Naive thymus-derived CD4-positive, alpha-beta T cell (primary cell): Measurements from ENCODE around the gene UBAP2L. TPM values are rescaled to one million over a fixed set of nuclear protein-coding genes. Genes with fewer than 3 reads are reported as not detected.

Source experiments
- ATAC-seq: fragments of 150-1000 bp; cut with Tn5 transposase; 2 replicates; pipeline ENCODE4 v1.10.0; 2021; ENCODE audit warnings: mild to moderate bottlenecking, moderate library complexity
- CTCF ChIA-PET: fragments of 350-600 bp; sonication (Branson Sonifier 250); formaldehyde crosslinking; loops from one replicate; lab custom pipeline; 2021; ENCODE audit warnings: antibody characterized with exemption; lab: Charles Lee
- POLR2A ChIA-PET: fragments of 350-600 bp; sonication (Branson Sonifier 250); formaldehyde crosslinking; loops from one replicate; lab custom pipeline; 2021; ENCODE audit warnings: antibody characterized with exemption, inconsistent platforms; lab: Charles Lee
- DNase-seq, 9 donors: peaks; one replicate each; pipeline versions ENCODE4 v3.0.0 to v3.0.0-alpha.2; 2020 to 2022; ENCODE audit warnings: mixed read lengths in 1 of 9
- H3K27ac ChIP-seq: one replicate; pipeline ENCODE4 v1.7.0; 2013; ENCODE audit warnings: mild to moderate bottlenecking, low read depth, low read length, moderate library complexity
- H3K27me3 ChIP-seq, 2 donors: one replicate each; pipeline ENCODE4 v1.7.0; 2013; ENCODE audit warnings: low read length in 2 of 2, mild to moderate bottlenecking in 2 of 2, moderate library complexity in 2 of 2; ENCODE audit not compliant: control insufficient read depth in 2 of 2, insufficient read depth in 2 of 2
- H3K36me3 ChIP-seq, 3 experiments: 1 replicate in 2 of 3; 2 replicates in 1 of 3; pipeline ENCODE4 v1.7.0; 2013; ENCODE audit warnings: low read length in 3 of 3, mild to moderate bottlenecking in 3 of 3, moderate library complexity in 1 of 3; ENCODE audit not compliant: insufficient read depth in 3 of 3, control insufficient read depth in 2 of 3
- H3K4me1 ChIP-seq, 2 donors: one replicate each; pipeline ENCODE4 v1.7.0; 2013; ENCODE audit warnings: low read length in 2 of 2, mild to moderate bottlenecking in 2 of 2, moderate library complexity in 1 of 2; ENCODE audit not compliant: control insufficient read depth in 2 of 2, insufficient read depth in 2 of 2
- H3K4me3 ChIP-seq: 2 replicates; pipeline ENCODE4 v1.7.0; 2013; ENCODE audit warnings: mild to moderate bottlenecking, low read length
- H3K9me3 ChIP-seq, 3 experiments: 1 replicate in 2 of 3; 2 replicates in 1 of 3; pipeline ENCODE4 v1.7.0; 2013; ENCODE audit warnings: low read length in 3 of 3; ENCODE audit not compliant: control insufficient read depth in 2 of 3
- H3K27ac Mint-ChIP-seq, 9 donors: one replicate each; pipeline ENCODE4 v1.8.0; 2020 to 2022; ENCODE audit warnings: mixed read lengths in 9 of 9, mild to moderate bottlenecking in 8 of 9, moderate library complexity in 5 of 9, inconsistent platforms in 2 of 9
- H3K27me3 Mint-ChIP-seq, 5 donors: one replicate each; pipeline ENCODE4 v1.8.0; 2021 to 2022; ENCODE audit warnings: mixed read lengths in 5 of 5, mild to moderate bottlenecking in 1 of 5
- H3K36me3 Mint-ChIP-seq, 5 donors: one replicate each; pipeline ENCODE4 v1.8.0; 2020 to 2022; ENCODE audit warnings: mixed read lengths in 5 of 5, mild to moderate bottlenecking in 3 of 5, inconsistent platforms in 1 of 5
- H3K4me1 Mint-ChIP-seq, 7 donors: one replicate each; pipeline ENCODE4 v1.8.0; 2020 to 2022; ENCODE audit warnings: mixed read lengths in 7 of 7, mild to moderate bottlenecking in 3 of 7, inconsistent platforms in 1 of 7
- H3K4me3 Mint-ChIP-seq, 10 donors: one replicate each; pipeline ENCODE4 v1.8.0; 2020 to 2022; ENCODE audit warnings: mild to moderate bottlenecking in 10 of 10, mixed read lengths in 10 of 10, moderate library complexity in 6 of 10, inconsistent platforms in 2 of 10
- H3K9me3 Mint-ChIP-seq, 11 donors: one replicate each; pipeline ENCODE4 v1.8.0; 2020 to 2022; ENCODE audit warnings: mixed read lengths in 11 of 11, mild to moderate bottlenecking in 4 of 11, inconsistent platforms in 1 of 11, moderate library complexity in 1 of 11
- intact Hi-C, 2 donors: fragments of 100-400 bp; cut with micrococcal nuclease; formaldehyde crosslinking; loops; one replicate each; pipeline ENCODE4 v1.15.1; 2023
- polyA plus RNA-seq, 2 donors: library from polyadenylated mRNA; unstranded; fragments of 300-500 nt; fragmentation: Illumina TruSeq; gene quantifications; one replicate each; pipeline ENCODE4 v1.2.3, GENCODE V29; 2021
- total RNA-seq, 6 experiments: library from RNA in 5 of 6; stranded (reverse) in 5 of 6; gene quantifications; 1 replicate in 5 of 6; 2 replicates in 1 of 6; pipeline ENCODE4 v1.2.3 and lab custom pipeline; 2021 to 2026

The UBAP2L gene
- total and polyA plus RNA-seq, 7 experiments from 2014 or later: 49.4 to 235 (median 186) TPM

DNA sequence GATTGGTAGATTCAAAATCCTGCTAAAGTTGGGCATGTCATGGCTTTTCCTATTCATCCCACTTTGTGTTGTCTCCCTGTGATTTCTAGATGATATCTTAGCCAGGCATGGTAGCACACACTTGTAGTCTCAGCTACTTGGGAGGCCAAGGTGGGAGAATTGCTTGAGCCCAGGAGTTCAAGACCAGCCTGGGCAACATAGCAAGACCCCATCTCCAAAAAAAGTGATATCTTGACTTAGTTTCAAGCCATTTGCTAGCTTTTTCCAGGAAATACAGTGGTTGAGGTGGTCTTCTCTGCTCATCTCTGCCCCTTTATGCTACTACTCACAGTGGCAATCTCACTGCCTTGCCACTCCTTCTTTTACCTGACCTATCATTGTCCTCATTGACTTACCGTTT is 39.4 kb downstream of the UBAP2L start:
- peaks cover 30 to 72% (median 44%) of the 10 kb centered on the region in 5 donors for H3K36me3 Mint-ChIP-seq
- ChIA-PET CTCF (no interaction called here), POLR2A (interaction anchor here (0.9 kb wide), 1 partner anchor 13 kb away, joined by 4 read pairs; no protein-coding TSS in a partner anchor)
- no peak overlapping the region for H3K4me3 Mint-ChIP-seq
- H3K36me3 ChIP-seq: peaks cover 39 to 93% (median 67%) of the 10 kb centered on the region in 3 experiments
- DNase-seq: no peak
- intact Hi-C loops: no loop called here
- H3K4me1 Mint-ChIP-seq: peaks cover 13 to 35% (median 27%) of the 10 kb centered on the region in 7 donors
- H3K9me3 ChIP-seq: no peaks in the 10 kb centered on the region
- no peak overlapping the region for H3K4me3 ChIP-seq
- H3K27ac ChIP-seq: no peak overlapping the region
- H3K4me1 ChIP-seq: peaks cover 0 to 14% of the 10 kb centered on the region in 2 donors
- H3K27me3 Mint-ChIP-seq: no peaks in the 10 kb centered on the region
- peak overlapping the region in 4 of 9 donors; percentile 6 to 96 (median 40) for H3K27ac Mint-ChIP-seq
- H3K9me3 Mint-ChIP-seq: peaks cover 0 to 3% (median 0%) of the 10 kb centered on the region in 11 donors
- ATAC-seq: no peak
- H3K27me3 ChIP-seq: no peaks in the 10 kb centered on the region

- peaks cover 19 to 41% (median 29%) of the 10 kb centered on the region in 5 donors for H3K36me3 Mint-ChIP-seq
Observed at GRCh38 chr1:154263465-154264332, 42.9 kb downstream of the UBAP2L start.

DNA sequence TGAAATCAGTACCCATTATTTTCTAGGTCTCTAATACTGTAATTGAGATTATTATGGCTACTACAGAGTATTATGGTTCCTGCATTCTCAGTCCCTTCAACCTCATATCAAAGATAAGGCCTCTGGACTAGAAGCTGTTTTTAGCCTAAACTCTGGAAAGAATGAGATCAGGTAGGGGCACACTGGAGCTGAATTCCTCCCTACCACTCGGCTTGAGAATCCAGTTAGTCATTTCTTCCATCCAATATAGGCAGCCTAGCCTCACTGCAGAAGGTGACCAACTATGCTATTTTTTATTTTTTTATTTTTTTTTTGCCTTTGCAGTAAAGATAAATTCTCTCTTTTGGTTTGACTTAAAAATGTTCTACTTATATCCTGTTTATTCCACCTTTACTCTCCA is 43.7 kb downstream of the UBAP2L start:
- no peak for ATAC-seq
- H3K4me3 ChIP-seq: no peak overlapping the region
- peak overlapping the region; percentile 86 for H3K27ac ChIP-seq
- Mint-ChIP-seq H3K4me1 (peaks cover 22 to 52% (median 48%) of the 10 kb centered on the region in 7 donors), H3K4me3 (peak overlapping the region in 4 of 10 donors; percentile 3 to 83 (median 64)), H3K36me3 (peaks cover 17 to 46% (median 33%) of the 10 kb centered on the region in 5 donors), H3K27me3 (no peaks in the 10 kb centered on the region), H3K9me3 (peaks cover 0 to 1% (median 0%) of the 10 kb centered on the region in 11 donors), H3K27ac (peak overlapping the region; percentile 70 to 98 (median 89))
- H3K9me3 ChIP-seq: no peaks in the 10 kb centered on the region
- POLR2A ChIA-PET: interaction anchor here (0.7 to 3.3 kb wide), 6 partner anchors 7 to 273 kb away, joined by 3 to 12 read pairs (median 6); partner anchors contain the start of gene UBAP2L
- peaks cover 0 to 30% of the 10 kb centered on the region in 2 donors for H3K4me1 ChIP-seq
- peaks cover 15 to 62% (median 28%) of the 10 kb centered on the region in 3 experiments for H3K36me3 ChIP-seq
- no peaks in the 10 kb centered on the region for H3K27me3 ChIP-seq
- intact Hi-C loops: loop anchor here (2.0 kb wide), 1 partner anchor 44 kb away; the partner anchor contains the start of gene UBAP2L (in 2 of the 2)
- DNase-seq: no peak
- CTCF ChIA-PET: interaction anchor here (0.6 to 1.4 kb wide), 4 partner anchors 49 to 273 kb away, joined by 3 to 6 read pairs (median 5); no protein-coding TSS in a partner anchor

More at GRCh38 chr1:154263465-154264332, 42.9 kb downstream of the UBAP2L start:
- no peaks in the 10 kb centered on the region for H3K9me3 ChIP-seq
- Mint-ChIP-seq H3K4me1 (peaks cover 22 to 52% (median 43%) of the 10 kb centered on the region in 7 donors), H3K27me3 (no peaks in the 10 kb centered on the region), H3K27ac (peak overlapping the region; percentile 70 to 98 (median 89)), H3K9me3 (peaks cover 0 to 1% (median 0%) of the 10 kb centered on the region in 11 donors), H3K4me3 (peak overlapping the region in 2 of 10 donors; percentile 6 to 83)
- DNase-seq: no peak
- no peak overlapping the region for H3K4me3 ChIP-seq
- peaks cover 15 to 62% (median 34%) of the 10 kb centered on the region in 3 experiments for H3K36me3 ChIP-seq
- H3K4me1 ChIP-seq: peaks cover 0 to 30% of the 10 kb centered on the region in 2 donors
- ChIA-PET CTCF (interaction anchor here (0.6 to 0.7 kb wide), 4 partner anchors 8 to 272 kb away, joined by 3 to 6 read pairs (median 3); no protein-coding TSS in a partner anchor), POLR2A (interaction anchor here (0.7 to 3.3 kb wide), 6 partner anchors 8 to 268 kb away, joined by 3 to 12 read pairs (median 5); partner anchors contain the start of gene UBAP2L)
- peak overlapping the region; percentile 86 for H3K27ac ChIP-seq
- intact Hi-C loops: loop anchor here (2.0 kb wide), 1 partner anchor 43 kb away; the partner anchor contains the start of gene UBAP2L (in 2 of the 2)
- no peaks in the 10 kb centered on the region for H3K27me3 ChIP-seq
- no peak for ATAC-seq

- ATAC-seq (peak; percentile 96), DNase-seq (peak in 7 of 9 donors; percentile 54 to 80 (median 72))
- peaks cover 13 to 37% (median 26%) of the 10 kb centered on the region in 5 donors for H3K36me3 Mint-ChIP-seq
- H3K4me1 Mint-ChIP-seq: peaks cover 22 to 55% (median 50%) of the 10 kb centered on the region in 7 donors
- Histone ChIP-seq H3K4me1 (peaks cover 0 to 30% of the 10 kb centered on the region in 2 donors), H3K27me3 (no peaks in the 10 kb centered on the region), H3K27ac (peak overlapping the region; percentile 86), H3K9me3 (no peaks in the 10 kb centered on the region), H3K4me3 (no peak overlapping the region), H3K36me3 (peaks cover 5 to 61% (median 17%) of the 10 kb centered on the region in 3 experiments)
- no peaks in the 10 kb centered on the region for H3K27me3 Mint-ChIP-seq
- peak overlapping the region; percentile 23 to 83 (median 54) for H3K4me3 Mint-ChIP-seq
- peaks cover 0 to 1% (median 0%) of the 10 kb centered on the region in 11 donors for H3K9me3 Mint-ChIP-seq
- CTCF ChIA-PET: interaction anchor here (0.6 to 1.4 kb wide), 6 partner anchors 15 to 214 kb away, joined by 3 to 6 read pairs (median 4); no protein-coding TSS in a partner anchor
- POLR2A ChIA-PET: interaction anchor here (1.1 to 3.3 kb wide), 6 partner anchors 34 to 275 kb away, joined by 3 to 12 read pairs (median 4); partner anchors contain the start of gene UBAP2L
- intact Hi-C loops: loop anchor here (2.0 kb wide), 1 partner anchor 45 kb away; the partner anchor contains the start of gene UBAP2L (in 2 of the 2)
- peak overlapping the region; percentile 71 to 98 (median 91) for H3K27ac Mint-ChIP-seq
Observed at GRCh38 chr1:154265586-154265985, 44.8 kb downstream of the UBAP2L start.

DNA sequence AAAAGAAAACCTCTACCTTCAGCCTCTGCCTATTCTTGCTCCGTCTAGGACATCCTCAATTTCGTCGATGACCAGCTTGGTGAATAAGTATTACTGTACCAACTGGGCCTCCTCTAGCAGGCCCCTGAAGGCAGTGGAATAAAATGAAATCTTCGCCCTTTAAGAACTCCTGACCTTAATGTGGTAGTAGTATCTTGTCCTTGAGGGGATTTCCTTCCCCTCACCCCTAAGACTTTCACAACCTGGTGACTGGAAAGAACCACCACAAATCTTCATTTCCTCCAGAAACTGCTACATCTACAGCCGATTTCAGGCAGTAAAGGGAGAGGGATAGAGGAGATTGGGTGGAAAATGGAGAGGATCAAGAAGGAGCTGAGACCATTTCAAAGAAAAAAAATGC is 50.1 kb downstream of the UBAP2L start:
- H3K27ac ChIP-seq: peak overlapping the region; percentile 92
- Mint-ChIP-seq H3K27ac (peak overlapping the region; percentile 74 to 99 (median 99)), H3K27me3 (no peaks in the 10 kb centered on the region), H3K4me3 (peak overlapping the region in 8 of 10 donors; percentile 5 to 98 (median 52)), H3K36me3 (peaks cover 5 to 24% (median 15%) of the 10 kb centered on the region in 5 donors), H3K9me3 (no peaks in the 10 kb centered on the region), H3K4me1 (peaks cover 24 to 58% (median 53%) of the 10 kb centered on the region in 7 donors)
- no peaks in the 10 kb centered on the region for H3K27me3 ChIP-seq
- H3K9me3 ChIP-seq: no peaks in the 10 kb centered on the region
- DNase-seq: no peak
- H3K36me3 ChIP-seq: peaks cover 0 to 43% (median 0%) of the 10 kb centered on the region in 3 experiments
- intact Hi-C loops: loop anchor here (5.0 kb wide), 4 partner anchors 294 to 781 kb away; partner anchors contain the start of genes ADAM15 (in 1 of the 2), ILF2 (in 1 of the 2), INTS3 (in 1 of the 2) and JTB (in 1 of the 2)
- ChIA-PET POLR2A (interaction anchor here (0.9 to 3.0 kb wide), 5 partner anchors 16 to 280 kb away, joined by 3 to 18 read pairs (median 5); partner anchors contain the start of gene RPS27), CTCF (interaction anchor here (4.3 to 4.5 kb wide), 2 partner anchors 64 to 71 kb away, joined by 28 to 34 read pairs; no protein-coding TSS in a partner anchor)
- H3K4me1 ChIP-seq: peaks cover 20 to 22% of the 10 kb centered on the region in 2 donors
- no peak overlapping the region for H3K4me3 ChIP-seq
- ATAC-seq: no peak
